ENCODE data around the gene LMX1B. TPM values are rescaled to one million over a fixed set of nuclear protein-coding genes. Genes with fewer than 3 reads are reported as not detected.

Gene LMX1B
- total RNA-seq, 6 donors from 2014 or later = 0.14 to 0.40 TPM; not detected in 4

- no peaks in the 10 kb centered on the region for H3K9me3 ChIP-seq
- no peaks in the 10 kb centered on the region for H3K27me3 ChIP-seq
- peaks cover 0 to 11% (median 6%) of the 10 kb centered on the region in 4 donors for H3K4me1 ChIP-seq
- no peak for TF ChIP-seq EP300 (IDR thresholded peaks at IDR 0.05)
- TF ChIP-seq POLR2AphosphoS5 (IDR thresholded peaks at IDR 0.05) = no peak
- TF ChIP-seq POLR2A (IDR thresholded peaks at IDR 0.05) = no peak
- TF ChIP-seq CTCF (IDR thresholded peaks at IDR 0.05) = no peak
- no peak overlapping the region for H3K27ac ChIP-seq
- ATAC-seq (ENCODE audit: low FRiP score in 2 of 2) (no peak), DNase-seq (no peak)
- H3K36me3 ChIP-seq = no peaks in the 10 kb centered on the region
- no peak overlapping the region for H3K4me3 ChIP-seq
- 82 to 87% methylated on average over 10 to 13 of the region's 14 CpGs for WGBS, 2 donors
Measured at GRCh38 chr9:126586236-126586635, 27.5 kb upstream of the LMX1B start.

DNA sequence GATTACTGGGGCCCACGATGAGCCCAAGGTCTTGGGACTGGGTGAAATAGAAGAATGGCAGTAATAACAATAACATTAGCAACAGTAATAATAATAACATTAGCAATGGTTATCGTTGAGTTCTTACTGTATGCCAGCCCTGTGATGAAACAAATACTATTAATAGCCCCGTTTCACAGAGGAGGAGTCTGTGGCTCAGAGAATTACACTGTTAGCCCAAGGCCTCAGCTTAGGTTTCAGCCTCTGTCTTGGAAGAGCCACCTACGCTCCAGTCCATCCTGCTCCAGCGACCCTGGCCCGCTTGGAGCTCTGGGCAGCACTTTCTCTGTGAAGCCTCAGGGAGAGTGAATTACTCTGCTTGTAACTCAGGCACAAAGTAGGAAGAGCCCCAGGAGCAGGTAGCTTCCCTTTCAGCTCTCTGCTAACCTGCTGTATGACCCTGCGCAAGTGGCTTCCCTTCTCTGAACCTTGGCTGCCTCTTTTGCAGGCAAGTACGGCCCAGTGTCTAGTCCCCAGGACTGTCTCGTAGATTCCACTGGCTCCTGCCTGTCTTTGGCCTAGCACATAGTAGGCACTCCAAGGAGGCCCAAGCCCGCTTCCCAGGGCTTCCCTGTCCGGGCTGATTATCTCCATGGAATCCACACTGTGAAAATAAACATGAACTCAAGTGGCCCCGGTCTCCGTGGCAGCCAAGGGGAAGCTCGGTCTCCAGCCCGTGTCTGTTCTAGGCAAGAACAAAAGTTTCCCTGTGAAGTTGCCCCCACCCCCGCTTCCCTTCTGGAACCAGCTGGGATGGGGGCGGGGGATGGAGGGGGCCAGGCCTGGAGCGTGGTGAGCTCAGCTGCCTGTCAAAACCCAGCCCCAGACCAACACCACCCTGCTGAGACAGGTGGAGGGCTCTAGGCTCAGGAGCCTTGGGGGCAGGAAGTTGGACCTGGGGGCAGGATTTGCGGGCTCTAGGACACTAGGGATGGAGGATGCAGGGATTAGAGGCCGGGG lies 26.2 kb upstream of the LMX1B start:
- DNase-seq = peak in 1 of 2 donors; percentile 40
- Histone ChIP-seq H3K27me3 (no peaks in the 10 kb centered on the region), H3K36me3 (no peaks in the 10 kb centered on the region), H3K4me1 (peaks cover 0 to 11% (median 6%) of the 10 kb centered on the region in 4 donors), H3K9me3 (no peaks in the 10 kb centered on the region), H3K27ac (no peak overlapping the region), H3K4me3 (no peak overlapping the region)
- WGBS, 2 donors = 59 to 68% methylated on average over 9 to 20 of the region's 20 CpGs
- ATAC-seq (ENCODE audit: low FRiP score in 2 of 2) = peak; percentile 50 to 58
- TF ChIP-seq POLR2A (IDR thresholded peaks at IDR 0.05) (no peak), EP300 (IDR thresholded peaks at IDR 0.05) (no peak), POLR2AphosphoS5 (IDR thresholded peaks at IDR 0.05) (no peak)

DNA sequence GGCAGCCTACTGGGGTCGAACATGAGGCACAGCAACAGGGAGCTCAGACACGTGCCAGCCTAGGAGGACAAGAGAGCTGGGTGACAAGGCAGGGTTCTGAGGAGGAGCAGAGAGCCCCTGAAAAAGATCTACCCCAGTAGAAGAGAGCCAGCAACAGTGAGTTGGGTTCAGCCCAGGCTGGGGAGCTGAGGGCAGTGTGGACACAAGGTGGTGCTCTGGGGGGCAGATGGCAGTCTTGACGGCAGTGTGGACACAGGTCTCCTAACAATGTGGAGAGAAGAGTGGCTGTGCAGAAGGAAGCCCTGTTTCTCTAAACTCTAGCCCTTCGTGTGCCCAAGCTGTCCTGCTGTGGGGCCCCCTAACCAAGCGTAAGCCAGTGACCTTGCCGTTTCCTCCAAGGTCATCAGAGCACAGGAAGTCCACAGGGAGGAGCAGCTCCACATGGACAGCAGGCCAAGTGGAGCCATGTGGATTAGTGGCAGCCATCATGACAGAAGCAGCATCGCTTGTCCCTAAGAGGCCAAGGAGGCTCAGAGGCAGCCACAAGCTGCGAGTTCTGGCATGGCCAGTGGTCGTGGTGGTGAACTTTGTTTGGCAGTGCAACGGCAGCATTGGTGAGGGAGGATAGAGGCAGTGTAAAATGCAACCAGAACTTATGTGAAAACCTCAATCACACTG lies 25.1 kb upstream of the LMX1B start:
- Histone ChIP-seq H3K27me3 (no peaks in the 10 kb centered on the region), H3K36me3 (no peaks in the 10 kb centered on the region), H3K4me3 (no peak overlapping the region), H3K27ac (no peak overlapping the region), H3K9me3 (no peaks in the 10 kb centered on the region), H3K4me1 (peaks cover 0 to 11% (median 6%) of the 10 kb centered on the region in 4 donors)
- ATAC-seq (ENCODE audit: low FRiP score in 2 of 2) = no peak
- no peak for DNase-seq
- TF ChIP-seq POLR2A (IDR thresholded peaks at IDR 0.05) (no peak), POLR2AphosphoS5 (IDR thresholded peaks at IDR 0.05) (no peak)
- 75 to 89% methylated on average over 7 to 10 of the region's 10 CpGs for WGBS, 2 donors

GRCh38 chr9:126589349-126589748 lies 24.4 kb upstream of the LMX1B start:
- H3K4me3 ChIP-seq = no peak overlapping the region
- ATAC-seq (ENCODE audit: low FRiP score in 2 of 2) = no peak
- no peaks in the 10 kb centered on the region for H3K27me3 ChIP-seq
- peaks cover 0 to 11% (median 6%) of the 10 kb centered on the region in 4 donors for H3K4me1 ChIP-seq
- DNase-seq = no peak
- H3K27ac ChIP-seq = no peak overlapping the region
- no peaks in the 10 kb centered on the region for H3K36me3 ChIP-seq
- 89% methylated on average over 6 of the region's 6 CpGs for WGBS, 2 donors
- no peaks in the 10 kb centered on the region for H3K9me3 ChIP-seq
- TF ChIP-seq POLR2A (IDR thresholded peaks at IDR 0.05) (no peak), EP300 (IDR thresholded peaks at IDR 0.05) (no peak), POLR2AphosphoS5 (IDR thresholded peaks at IDR 0.05) (no peak), CTCF (IDR thresholded peaks at IDR 0.05) (no peak)

DNA sequence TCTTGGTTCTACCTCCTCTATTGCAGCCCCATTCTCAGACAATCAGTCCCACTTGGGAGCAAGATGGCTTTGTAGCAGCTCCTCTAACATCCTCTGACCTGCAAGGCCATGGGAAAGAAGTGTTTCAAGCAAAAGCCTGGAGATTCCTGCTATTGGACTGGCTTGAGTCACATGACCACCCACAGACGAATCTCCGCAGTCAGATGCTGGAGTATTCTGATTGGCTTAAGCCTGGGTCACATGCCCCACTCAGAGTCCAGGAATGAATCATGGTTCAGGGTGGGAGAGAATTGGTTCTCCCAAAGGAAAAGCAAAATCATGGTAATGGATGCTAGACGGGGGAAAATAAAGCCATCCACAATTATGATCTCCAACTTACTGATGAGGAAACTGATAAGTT lies 22.6 kb upstream of the LMX1B start:
- Histone ChIP-seq H3K36me3 (no peaks in the 10 kb centered on the region), H3K27me3 (no peaks in the 10 kb centered on the region), H3K9me3 (no peaks in the 10 kb centered on the region), H3K27ac (no peak overlapping the region), H3K4me1 (peaks cover 0 to 11% (median 6%) of the 10 kb centered on the region in 4 donors), H3K4me3 (no peak overlapping the region)
- no peak for DNase-seq
- TF ChIP-seq CTCF (IDR thresholded peaks at IDR 0.05) = no peak
- no peak for TF ChIP-seq POLR2AphosphoS5 (IDR thresholded peaks at IDR 0.05)
- no peak for TF ChIP-seq POLR2A (IDR thresholded peaks at IDR 0.05)
- no peak for TF ChIP-seq EP300 (IDR thresholded peaks at IDR 0.05)
- no peak for ATAC-seq (ENCODE audit: low FRiP score in 2 of 2)
- WGBS, 2 donors = 67 to 81% methylated on average over 3 of the region's 3 CpGs

Data from upper lobe of left lung (tissue), 6 donors.